Pulmonary artery endothelial cell (primary cell): Measurements from ENCODE around the gene PCDH9. TPM values are rescaled to one million over a fixed set of nuclear protein-coding genes. Genes with fewer than 3 reads are reported as not detected.

Experiments
- DNase-seq: peaks from one replicate; pipeline ENCODE4 v3.0.0-alpha.2; 2011; ENCODE audit warnings: low read depth, low spot score
- total RNA-seq: library from RNA; depleted of rRNA; stranded (reverse); fragments of >200 nt; gene quantifications from 2 replicates; pipeline ENCODE4 v1.2.3, GENCODE V29; 2014

PCDH9 gene, protein sequence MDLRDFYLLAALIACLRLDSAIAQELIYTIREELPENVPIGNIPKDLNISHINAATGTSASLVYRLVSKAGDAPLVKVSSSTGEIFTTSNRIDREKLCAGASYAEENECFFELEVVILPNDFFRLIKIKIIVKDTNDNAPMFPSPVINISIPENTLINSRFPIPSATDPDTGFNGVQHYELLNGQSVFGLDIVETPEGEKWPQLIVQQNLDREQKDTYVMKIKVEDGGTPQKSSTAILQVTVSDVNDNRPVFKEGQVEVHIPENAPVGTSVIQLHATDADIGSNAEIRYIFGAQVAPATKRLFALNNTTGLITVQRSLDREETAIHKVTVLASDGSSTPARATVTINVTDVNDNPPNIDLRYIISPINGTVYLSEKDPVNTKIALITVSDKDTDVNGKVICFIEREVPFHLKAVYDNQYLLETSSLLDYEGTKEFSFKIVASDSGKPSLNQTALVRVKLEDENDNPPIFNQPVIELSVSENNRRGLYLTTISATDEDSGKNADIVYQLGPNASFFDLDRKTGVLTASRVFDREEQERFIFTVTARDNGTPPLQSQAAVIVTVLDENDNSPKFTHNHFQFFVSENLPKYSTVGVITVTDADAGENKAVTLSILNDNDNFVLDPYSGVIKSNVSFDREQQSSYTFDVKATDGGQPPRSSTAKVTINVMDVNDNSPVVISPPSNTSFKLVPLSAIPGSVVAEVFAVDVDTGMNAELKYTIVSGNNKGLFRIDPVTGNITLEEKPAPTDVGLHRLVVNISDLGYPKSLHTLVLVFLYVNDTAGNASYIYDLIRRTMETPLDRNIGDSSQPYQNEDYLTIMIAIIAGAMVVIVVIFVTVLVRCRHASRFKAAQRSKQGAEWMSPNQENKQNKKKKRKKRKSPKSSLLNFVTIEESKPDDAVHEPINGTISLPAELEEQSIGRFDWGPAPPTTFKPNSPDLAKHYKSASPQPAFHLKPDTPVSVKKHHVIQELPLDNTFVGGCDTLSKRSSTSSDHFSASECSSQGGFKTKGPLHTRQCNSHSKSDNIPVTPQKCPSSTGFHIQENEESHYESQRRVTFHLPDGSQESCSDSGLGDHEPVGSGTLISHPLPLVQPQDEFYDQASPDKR (N-terminal part only)
- 2.3 and 2.9 TPM in 2 replicates for total RNA-seq

DNA sequence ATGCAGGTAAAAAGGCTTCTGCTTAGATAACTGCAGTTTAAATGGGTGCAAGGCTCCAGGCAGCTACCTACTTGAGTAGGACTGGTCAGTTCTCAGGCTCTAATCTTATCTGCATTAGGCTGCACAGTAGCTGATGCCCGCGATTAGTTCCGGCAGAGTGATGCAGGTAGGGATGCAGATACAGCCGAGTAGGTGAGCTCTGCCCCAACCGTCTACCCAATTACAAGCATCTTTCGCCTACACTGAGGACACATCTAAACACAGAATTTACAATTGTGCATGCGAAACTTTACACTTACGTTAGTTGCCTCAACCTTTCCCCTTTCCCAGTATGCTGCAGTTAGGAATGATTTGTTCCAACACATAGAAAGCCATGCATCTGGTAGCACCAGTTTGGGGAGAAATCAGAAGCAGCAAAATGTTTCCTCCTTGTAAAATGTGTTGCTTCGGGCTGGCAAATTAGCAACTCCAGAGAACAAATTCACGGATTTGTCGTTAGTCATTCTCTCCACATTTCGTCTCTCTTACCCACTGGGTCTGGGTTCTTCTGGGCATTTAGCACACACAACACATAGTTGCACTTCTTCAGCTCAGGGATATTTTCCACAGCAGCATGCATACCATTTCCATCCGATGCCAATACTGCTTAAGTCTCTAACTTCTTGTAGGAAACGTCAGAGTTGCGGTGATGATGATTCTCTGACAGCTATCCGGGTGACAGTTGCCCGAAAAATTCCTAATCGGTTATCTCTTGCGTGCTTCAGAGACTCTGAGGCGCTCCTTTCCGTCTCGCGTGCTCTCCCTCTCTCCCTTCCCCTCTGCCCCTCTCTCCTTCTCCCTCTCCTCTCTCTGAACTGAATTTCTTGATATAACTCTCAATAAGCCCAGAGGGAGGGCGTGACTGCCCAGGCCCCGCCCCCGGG, at the start of gene PCDH9:
Gene PCDH9 (minus strand): TSS at position 856 of the 923 bp plus-strand sequence. CDS start 1,896 bp downstream, outside the sequence.
- no peak for DNase-seq

DNA sequence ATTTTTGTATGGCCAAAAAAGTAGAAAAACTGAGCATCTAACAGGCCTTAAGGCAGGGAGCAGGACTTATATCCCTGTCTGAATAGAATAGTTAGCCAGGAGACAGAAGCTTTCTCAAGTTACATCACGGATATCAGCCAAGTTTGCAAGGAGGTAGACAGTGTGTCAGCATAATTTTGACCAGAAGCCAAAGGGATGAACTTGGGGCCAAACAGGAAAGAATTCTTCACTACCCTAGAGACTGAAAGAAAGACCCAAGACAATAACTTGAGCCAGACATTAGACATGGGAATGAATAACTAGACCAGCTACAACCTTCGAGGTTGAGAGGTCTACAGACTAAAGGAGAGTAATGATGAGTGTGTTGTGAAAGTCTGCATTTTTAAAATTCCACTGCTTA, 48.1 kb upstream of the PCDH9 start:
- no peak for DNase-seq

DNA sequence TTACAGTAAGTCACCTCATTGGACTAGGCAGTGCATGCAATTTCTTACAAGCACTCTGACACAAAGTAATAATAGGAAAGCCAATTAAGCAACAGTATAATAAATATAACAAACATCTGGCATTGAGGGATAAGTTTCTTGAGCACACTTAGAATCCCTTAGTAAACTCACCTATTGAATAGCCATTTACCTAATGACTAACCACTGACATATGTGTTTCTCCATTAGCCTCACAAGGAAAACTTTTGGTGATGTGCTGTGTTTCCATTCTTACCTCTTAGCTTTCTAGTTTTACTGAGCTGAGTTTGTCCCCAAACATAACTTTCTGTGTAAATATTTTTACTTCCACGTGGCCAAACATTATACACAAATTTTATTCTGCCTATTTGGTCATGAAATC, 47.4 kb upstream of the PCDH9 start:
- no peak for DNase-seq

DNA sequence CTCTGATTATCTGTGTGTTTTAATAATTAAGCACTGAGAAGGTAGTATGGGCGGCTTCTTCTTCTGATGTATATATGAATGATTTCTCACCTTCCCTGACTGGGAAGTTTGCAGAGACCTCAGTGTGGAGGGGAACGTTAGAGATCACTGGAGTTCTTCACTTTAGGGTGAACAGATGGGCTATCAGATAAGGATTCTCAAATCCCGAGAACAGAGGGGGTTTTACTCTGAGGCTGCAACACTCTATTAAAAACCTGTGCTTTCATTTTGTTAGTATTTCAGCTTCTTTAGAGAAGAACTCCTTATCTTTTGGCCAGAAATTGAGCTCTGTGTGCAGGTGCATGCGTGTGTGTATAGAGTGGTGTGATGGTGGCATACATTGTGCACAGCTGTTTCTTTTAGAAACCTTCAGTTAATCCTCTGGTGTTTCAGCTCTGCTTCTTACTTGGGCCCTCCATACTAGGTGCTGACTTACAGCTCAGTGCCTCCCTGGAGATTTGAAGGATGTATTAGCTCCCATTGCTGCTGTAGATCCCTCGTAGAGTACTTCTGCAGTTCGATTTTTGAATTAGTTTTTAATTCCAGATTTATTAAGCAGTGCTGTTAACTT, 45.3 kb upstream of the PCDH9 start:
- DNase-seq = no peak

DNA sequence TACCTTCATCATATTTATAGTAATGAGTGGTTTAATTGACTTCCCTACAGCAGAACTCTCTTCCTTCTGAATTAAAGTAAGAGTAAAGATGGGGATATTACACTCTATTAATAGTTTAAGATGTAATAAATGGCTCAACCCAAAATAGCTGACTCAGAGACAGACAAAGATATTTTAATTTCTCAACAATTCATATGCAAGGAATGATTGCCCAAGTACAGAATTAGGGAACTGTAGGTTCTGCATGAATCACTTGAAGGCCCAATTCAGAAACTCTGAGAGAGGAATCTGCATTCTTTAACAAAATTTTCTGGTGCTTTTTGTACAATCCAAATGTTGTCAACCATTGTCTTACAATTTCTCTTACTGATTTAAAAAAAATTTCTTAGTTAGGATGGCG, 42.9 kb upstream of the PCDH9 start:
- DNase-seq = no peak

DNA sequence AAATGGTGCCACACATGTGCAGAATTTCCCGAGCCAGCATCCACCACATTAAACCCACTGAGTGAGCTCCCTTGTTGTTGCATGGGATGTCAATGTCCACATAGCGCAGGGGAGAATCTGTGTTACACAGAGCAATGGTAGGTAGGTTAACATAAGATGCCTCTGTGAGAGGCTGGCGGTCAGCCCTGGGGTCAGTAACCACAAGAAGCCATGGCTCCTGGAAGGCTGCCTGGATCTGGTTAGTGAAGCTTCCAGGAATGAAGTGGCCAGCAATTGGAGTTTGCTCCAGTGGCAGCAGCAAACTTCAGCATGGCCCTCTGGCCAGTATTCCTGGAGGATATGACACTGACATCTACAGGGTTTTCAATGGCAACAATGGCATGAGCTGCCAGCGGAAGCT, 37.0 kb upstream of the PCDH9 start:
- DNase-seq = no peak

DNA sequence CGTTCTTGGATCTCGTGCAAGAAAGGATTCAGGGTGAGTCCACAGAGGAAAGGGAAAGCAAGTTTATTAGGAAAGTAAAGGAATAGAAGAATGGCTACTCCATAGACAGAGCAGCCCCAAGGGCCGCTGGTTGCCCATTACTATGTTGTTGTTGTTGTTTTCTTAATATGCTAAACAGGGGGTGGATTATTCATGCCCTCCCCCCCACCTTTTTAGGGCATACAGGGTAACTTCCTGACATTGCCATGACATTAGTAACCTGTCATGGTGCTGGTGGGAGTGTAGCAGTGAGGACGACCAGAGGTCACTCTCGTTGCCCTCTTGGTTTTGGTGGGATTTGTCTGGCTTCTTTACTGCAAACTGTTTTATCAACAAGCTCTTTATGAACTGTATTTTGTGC, 29.1 kb upstream of the PCDH9 start:
- no peak for DNase-seq

DNA sequence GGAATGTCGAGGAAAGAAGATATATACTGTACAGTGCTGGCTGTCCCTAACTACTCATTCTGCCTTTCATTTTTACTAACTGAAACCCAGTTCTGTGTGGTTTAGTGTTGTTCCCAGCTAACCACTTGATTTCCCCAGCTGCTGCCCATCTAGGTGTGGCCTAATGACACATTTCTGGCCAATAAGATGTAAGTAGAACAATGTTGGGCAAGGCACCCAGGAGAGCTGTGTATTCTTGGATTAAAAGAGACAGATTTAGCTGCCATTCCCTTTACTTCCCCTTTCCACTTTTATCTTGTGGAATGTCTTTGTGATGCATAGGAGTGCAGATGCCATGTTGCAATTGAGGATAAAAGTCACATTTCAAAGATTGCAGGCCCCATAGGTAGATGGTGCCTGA, 28.3 kb upstream of the PCDH9 start:
- no peak for DNase-seq

DNA sequence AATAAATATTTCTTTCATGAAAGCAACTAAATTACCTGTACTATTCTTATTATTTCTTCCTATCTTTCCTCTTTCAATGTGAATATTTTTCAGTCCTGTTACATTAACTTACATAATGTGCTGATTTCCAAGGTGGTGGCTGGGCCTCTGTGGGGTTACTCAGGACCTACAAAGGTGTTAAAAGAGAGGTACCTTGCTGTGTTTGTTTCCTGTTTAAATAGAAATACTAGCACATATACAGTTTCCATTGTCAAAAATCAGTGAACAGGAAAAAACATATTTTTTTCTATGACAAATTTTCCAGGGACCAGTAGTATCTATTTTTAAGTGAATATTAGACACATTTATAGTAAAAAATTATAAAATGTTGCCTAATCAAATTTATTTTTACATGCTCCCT, 8.7 kb upstream of the PCDH9 start:
- DNase-seq = no peak

DNA sequence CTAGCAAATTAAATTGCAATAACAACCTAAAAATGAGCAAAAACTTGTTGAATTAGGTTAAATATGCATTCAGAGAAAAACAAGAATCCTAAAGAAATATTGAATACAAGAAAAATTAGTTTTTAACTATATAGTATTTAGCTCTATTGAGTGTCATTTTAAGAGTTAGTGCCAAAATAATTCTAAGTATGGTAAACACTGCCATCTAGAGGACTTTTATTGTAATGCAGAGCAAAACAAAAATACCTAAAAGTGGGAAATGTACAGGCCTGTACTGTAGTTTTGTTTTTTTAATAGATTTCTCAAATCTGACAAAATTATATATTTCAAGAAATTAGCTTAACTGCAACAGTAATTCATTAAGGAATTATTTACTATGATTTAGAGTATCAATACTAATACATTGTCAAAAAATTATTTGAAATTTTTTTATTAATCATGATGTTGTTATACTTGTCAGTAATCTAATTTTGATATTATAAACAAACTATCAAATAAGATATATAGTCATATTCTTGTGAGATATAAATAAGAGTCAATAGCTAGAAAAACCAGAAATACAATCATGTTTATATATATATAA, 8.2 kb upstream of the PCDH9 start:
- no peak for DNase-seq

DNA sequence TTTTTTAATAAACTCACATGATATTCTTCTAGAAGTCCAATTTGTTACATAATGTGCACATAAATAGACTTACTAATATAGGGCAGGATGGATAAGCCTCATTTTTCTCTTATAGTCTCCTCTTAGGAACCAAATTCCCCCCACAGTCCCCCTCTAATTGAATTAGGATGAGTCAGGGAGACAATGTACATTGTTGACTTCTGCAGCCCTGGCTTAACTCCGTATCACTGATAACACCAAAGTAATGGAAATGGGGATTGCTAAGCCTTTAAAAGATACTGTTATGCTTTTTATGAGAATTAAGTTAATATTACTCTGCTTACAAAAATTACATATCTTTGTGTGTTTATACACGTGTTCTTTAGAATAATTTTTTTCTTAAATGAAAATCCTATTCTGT, 5.1 kb upstream of the PCDH9 start:
- no peak for DNase-seq

DNA sequence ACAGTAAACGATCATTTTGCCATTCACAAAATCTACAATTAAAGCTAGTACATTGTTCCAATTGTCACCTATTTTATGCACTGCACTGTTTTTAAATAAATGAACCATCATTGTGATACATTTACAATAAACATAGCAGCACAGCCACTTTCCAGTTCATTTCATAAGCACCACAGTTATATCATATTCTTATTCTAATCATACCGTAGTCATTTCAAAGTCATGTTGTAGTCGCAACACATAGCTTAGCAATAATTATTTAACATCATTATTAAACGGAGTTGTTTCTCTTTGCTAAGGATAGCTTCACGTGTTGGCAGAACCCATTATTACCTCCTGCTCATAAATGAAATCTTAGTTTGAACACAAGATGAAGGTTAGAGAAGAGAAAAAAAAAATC, 2.2 kb upstream of the PCDH9 start:
- DNase-seq = no peak

DNA sequence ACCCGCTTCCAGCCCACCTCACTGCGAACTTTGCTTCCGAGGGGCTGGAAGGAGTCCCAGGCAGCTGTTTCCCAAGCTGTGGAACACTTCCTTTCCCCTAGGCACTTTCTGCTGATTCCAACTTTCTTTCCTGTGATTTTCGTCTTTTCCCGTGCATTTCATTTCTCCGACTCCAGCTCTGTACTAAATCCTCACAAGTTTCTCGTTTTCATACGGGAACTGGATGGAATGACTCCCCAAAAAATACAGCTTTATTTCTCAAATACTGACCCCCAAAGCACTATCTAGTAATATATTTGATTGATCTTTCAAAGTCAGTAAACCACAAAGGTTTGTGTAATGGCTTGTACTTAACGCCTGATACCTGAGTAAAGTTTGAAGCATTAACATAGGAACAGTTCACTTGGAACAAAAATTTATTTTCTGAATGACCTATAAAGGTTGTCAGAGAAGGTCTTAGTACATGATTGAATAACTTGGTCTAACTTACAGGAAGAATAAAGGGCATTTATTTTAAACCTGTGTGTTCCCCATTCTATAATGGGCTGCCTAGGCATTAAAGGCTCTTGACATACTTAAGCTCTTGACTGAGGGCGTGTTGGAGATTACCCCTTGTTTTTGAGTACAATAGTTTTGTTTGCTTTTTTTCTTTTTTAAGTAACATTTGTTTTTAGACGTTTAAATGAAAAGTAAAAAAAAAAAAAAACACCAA, 1.3 kb upstream of the PCDH9 start:
- no peak for DNase-seq

DNA sequence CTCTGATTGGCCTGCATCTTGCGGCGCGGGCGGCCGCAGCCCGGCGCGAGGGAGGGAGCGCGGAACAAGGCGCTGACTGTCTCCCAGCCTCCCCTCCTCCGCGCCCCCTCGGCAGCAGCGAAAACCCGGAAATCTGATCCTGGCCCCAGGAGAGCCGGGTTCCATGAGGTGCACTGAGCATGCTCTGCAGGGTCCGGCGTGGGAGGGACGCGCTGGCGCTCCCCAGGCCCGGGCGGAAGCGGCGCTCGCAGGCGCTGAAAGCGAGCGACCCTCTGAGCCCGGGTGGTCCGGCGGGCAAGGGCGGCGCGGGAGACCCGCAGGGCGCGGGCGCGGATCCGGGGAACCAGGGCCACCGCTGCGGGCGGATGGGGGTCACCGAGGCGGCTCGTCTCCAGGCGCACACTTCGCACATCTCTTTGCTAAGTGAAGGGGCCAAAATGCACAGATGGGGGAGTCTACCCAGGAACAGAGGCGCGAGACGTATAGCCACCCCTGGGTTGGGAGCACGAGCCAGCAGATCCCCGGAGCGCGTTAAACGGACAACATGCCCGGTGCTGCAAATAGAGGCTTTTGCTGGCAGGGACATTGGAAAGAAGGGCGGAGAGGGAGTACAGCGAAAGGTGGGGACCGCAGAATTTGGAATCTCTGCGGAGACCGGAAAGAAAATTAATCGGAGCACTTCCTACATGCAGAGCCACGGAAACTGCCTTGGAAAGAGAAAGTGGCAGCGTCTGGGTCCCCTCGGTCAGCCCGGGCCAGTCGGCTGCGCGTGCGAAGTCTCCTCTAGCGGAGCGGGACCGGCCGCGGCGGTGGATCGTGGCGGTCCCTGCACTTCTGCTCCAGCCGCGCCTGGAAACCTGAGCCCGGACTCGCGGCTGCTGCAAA, 510 bp upstream of the PCDH9 start:
- peak; percentile 92 for DNase-seq

DNA sequence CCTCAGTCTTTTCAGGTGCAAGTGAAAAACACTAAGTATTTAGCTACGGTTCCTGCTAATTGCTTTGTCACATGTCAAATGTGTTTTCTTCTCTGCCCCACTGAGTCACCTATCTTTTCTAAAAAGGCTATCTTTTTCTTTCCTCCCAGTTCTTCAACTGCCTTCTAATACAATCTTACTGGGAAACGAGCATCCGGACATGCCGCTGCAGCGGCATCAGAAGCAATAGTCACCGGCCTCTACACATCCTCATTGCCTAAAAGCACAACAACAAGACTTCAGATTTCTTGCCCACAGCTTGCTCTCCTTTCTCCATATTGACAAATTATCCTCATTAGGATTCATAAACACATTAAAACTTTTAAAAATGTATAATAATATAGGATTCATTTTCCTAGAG, 1.2 kb downstream of the PCDH9 start:
- no peak for DNase-seq

DNA sequence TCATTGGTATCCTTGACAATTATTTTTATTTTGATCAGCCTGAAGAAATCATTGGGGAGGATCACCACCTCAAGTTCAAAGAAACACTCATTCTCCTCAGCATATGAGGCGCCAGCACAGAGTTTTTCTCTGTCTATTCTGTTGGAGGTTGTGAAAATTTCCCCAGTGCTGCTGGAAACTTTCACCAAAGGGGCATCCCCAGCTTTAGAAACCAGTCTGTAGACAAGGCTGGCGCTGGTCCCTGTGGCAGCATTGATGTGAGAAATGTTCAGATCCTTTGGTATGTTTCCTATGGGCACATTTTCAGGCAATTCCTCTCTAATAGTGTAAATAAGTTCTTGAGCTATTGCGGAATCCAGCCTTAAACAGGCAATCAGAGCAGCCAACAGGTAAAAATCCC, 2.1 kb downstream of the PCDH9 start:
- no peak for DNase-seq

DNA sequence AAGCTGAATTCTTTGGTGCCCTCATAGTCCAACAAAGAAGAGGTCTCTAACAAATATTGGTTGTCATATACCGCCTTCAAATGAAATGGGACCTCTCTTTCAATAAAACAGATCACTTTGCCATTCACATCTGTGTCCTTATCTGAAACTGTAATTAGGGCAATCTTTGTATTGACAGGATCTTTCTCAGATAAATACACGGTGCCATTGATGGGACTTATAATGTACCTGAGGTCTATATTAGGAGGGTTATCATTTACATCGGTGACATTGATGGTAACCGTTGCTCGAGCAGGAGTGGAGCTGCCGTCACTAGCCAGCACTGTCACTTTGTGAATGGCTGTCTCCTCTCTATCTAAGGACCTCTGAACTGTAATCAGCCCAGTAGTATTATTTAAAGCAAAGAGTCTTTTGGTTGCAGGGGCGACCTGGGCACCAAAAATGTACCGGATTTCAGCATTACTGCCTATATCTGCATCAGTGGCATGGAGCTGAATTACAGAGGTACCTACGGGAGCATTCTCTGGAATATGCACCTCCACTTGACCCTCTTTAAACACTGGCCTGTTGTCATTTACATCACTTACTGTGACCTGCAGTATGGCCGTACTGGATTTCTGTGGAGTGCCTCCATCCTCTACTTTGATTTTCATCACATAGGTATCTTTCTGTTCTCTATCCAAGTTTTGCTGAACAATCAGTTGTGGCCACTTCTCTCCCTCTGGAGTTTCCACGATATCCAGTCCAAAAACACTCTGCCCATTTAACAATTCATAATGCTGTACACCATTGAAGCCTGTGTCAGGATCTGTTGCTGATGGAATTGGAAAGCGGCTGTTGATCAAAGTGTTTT, 2.8 kb downstream of the PCDH9 start:
- DNase-seq = no peak

DNA sequence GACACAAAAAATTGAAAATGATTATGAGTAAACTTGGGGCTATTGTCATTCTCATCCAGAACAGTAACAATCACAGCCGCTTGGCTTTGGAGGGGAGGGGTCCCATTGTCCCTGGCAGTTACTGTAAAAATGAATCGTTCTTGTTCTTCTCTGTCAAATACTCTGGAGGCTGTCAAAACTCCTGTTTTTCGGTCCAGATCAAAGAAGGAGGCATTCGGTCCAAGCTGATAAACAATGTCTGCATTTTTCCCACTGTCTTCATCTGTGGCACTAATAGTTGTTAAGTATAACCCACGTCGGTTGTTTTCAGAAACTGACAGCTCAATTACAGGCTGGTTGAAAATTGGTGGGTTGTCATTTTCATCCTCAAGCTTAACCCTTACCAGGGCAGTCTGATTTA, 3.4 kb downstream of the PCDH9 start:
- no peak for DNase-seq
